Astrocyte of the spinal cord (primary cell): ENCODE measurements around the gene PLXDC2.

Source experiments
- DNase-seq: peaks from one replicate; pipeline ENCODE4 v3.0.0; 2011; ENCODE audit warnings: low read depth, low spot score
- H3K4me3 ChIP-seq: 2 replicates; pipeline ENCODE4 v1.5.1; 2011; ENCODE audit warnings: low read depth, mild to moderate bottlenecking, low read length, moderate library complexity
- CTCF ChIP-seq: IDR thresholded peaks from 2 replicates; pipeline ENCODE4 v1.5.1; 2012; ENCODE audit warnings: low read depth, mild to moderate bottlenecking, low read length, inconsistent platforms
- in situ Hi-C: cut with HindIII; loops from 2 replicates; pipeline ENCODE4 v1.10.0; 2017; ENCODE audit warnings: low sequenced_read_pairs

Gene PLXDC2

GRCh38 chr10:20221356-20221755, 405.1 kb downstream of the PLXDC2 start:
- no peak for TF ChIP-seq CTCF
- H3K4me3 ChIP-seq: no peak overlapping the region
- no peak for DNase-seq
- in situ Hi-C loops: no loop called here

DNA sequence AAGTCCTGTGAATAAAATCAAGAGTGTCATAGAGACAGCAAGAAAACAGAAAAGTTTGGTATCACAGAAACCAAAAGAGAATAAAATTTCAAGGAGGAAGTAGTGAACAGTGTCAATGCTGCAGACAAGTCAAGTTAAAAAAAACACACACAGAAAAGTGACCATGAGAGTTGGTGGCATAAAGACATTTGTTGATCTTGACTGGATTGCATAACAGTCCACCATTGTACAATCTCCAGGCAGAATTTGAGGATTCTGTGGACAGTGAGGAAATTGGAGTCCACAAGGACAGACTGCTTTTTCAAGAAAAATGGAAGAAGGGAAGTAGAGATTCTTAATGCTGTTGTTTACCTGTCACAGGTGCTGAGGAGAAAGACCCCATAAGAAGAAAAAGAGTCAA, 412.5 kb downstream of the PLXDC2 start:
- in situ Hi-C loops: no loop called here
- TF ChIP-seq CTCF: no peak
- DNase-seq: no peak
- no peak overlapping the region for H3K4me3 ChIP-seq

GRCh38 chr10:20232079-20232705, 416.0 kb downstream of the PLXDC2 start:
- no peak for DNase-seq
- no peak for TF ChIP-seq CTCF

GRCh38 chr10:20233423-20233822, 417.2 kb downstream of the PLXDC2 start:
- in situ Hi-C loops: no loop called here
- no peak for TF ChIP-seq CTCF
- H3K4me3 ChIP-seq: no peak overlapping the region
- no peak for DNase-seq

More at GRCh38 chr10:20232079-20232705, 416.0 kb downstream of the PLXDC2 start:
- H3K4me3 ChIP-seq: no peak overlapping the region
- in situ Hi-C loops: no loop called here

- DNase-seq: no peak
- H3K4me3 ChIP-seq: no peak overlapping the region
- TF ChIP-seq CTCF: no peak
- in situ Hi-C loops: no loop called here
These were observed 418.3 kb downstream of the PLXDC2 start for GRCh38 chr10:20234579-20234978.

DNA sequence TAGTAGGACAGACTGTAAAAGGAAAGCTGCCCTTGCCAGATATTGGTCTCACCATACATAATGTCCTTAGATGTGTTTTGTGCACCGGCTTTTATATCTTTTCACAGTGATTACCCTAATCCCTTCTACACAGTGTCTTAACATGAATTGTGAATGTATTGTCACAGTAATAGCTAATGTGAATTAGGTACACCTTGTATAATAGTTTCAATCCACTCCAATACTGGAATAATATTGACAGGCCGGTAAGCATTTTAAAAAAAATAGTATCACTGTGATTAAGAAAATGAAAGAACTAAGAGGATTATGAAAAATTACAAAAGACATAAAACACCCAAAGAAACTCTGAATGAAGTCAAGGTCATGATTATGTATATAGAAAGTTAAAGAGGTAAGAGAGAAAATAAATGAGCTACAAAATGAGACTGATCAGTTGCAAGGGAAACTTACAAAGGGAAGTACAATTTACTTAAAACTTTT, 420.9 kb downstream of the PLXDC2 start:
- TF ChIP-seq CTCF: no peak

More for the DNA sequence above, 420.9 kb downstream of the PLXDC2 start:
- DNase-seq: no peak
- no peak overlapping the region for H3K4me3 ChIP-seq
- in situ Hi-C loops: no loop called here
